Neural cell (in vitro differentiated cells): ENCODE measurements around the gene CYP2E1. TPM values are rescaled to one million over a fixed set of nuclear protein-coding genes. Genes with fewer than 3 reads are reported as not detected.

Experiments used
- H2AFZ ChIP-seq: fragments of 200-600, 300-800 bp; sonication (generic), shearing (Covaris generic); 2 replicates; pipeline ENCODE4 v1.6.0; 2014; ENCODE audit warnings: low read depth, mild to moderate bottlenecking, antibody characterized with exemption, low read length, moderate library complexity
- H3F3A ChIP-seq: fragments of 200-600 bp; shearing (Covaris generic); 2 replicates; pipeline ENCODE4 v1.6.1; 2016; ENCODE audit warnings: mild to moderate bottlenecking, moderate library complexity, mixed read lengths, antibody characterized with exemption, low read length; ENCODE audit not compliant: insufficient read depth, poor library complexity, severe bottlenecking
- H3K27ac ChIP-seq: fragments of 200-600, 300-800 bp; sonication (generic), shearing (Covaris generic); 2 replicates; pipeline ENCODE4 v1.5.1; 2014; ENCODE audit warnings: mild to moderate bottlenecking, low read length, moderate library complexity
- H3K27me3 ChIP-seq: fragments of 300-800, 200-600 bp; sonication (generic), shearing (Covaris generic); 2 replicates; pipeline ENCODE4 v1.6.0; 2014; ENCODE audit warnings: mild to moderate bottlenecking, low read depth, low read length, moderate library complexity; ENCODE audit not compliant: insufficient read depth
- H3K36me3 ChIP-seq: fragments of 300-800, 200-600 bp; sonication (generic), shearing (Covaris generic); 2 replicates; pipeline ENCODE4 v1.5.1; 2014; ENCODE audit warnings: mild to moderate bottlenecking, antibody characterized with exemption, low read length, moderate library complexity; ENCODE audit not compliant: insufficient read depth
- H3K4me2 ChIP-seq: fragments of 300-800, 200-600 bp; sonication (generic), shearing (Covaris generic); 2 replicates; pipeline ENCODE4 v1.6.0; 2014; ENCODE audit warnings: mild to moderate bottlenecking, low read length
- H3K4me3 ChIP-seq: fragments of 300-800, 200-600 bp; sonication (generic), shearing (Covaris generic); 2 replicates; pipeline ENCODE4 v1.5.1; 2014; ENCODE audit warnings: mild to moderate bottlenecking, low read length, moderate library complexity
- H3K79me2 ChIP-seq: fragments of 200-600 bp; shearing (Covaris generic); replicated peaks from 2 replicates; pipeline ENCODE4 v1.6.0; 2014; ENCODE audit warnings: mild to moderate bottlenecking, low read length, moderate library complexity; ENCODE audit not compliant: insufficient read depth
- H3K9ac ChIP-seq: fragments of 300-800, 200-600 bp; sonication (generic), shearing (Covaris generic); 2 replicates; pipeline ENCODE4 v1.6.1; 2016; ENCODE audit warnings: mild to moderate bottlenecking, low read length, mixed read lengths
- H3K9me2 ChIP-seq: fragments of 200-600 bp; shearing (Covaris generic); 2 replicates; pipeline ENCODE4 v1.6.1; 2016; ENCODE audit warnings: mild to moderate bottlenecking, low read length, mixed read lengths; ENCODE audit not compliant: insufficient read depth
- H3K9me3 ChIP-seq: fragments of 200-600, 300-800 bp; sonication (generic), shearing (Covaris generic); 2 replicates; pipeline ENCODE4 v1.6.1; 2016; ENCODE audit warnings: mild to moderate bottlenecking, mixed run types, low read length, moderate library complexity, mixed read lengths
- H4K20me1 ChIP-seq: fragments of 200-600 bp; shearing (Covaris generic); 2 replicates; pipeline ENCODE4 v1.6.1; 2016; ENCODE audit warnings: mild to moderate bottlenecking, mixed run types; ENCODE audit not compliant: insufficient read depth
- EP300 ChIP-seq: fragments of 450-650 bp; conservative IDR thresholded peaks from 2 replicates; pipeline ENCODE4 v1.6.1; 2014; ENCODE audit warnings: antibody characterized with exemption, mild to moderate bottlenecking, moderate library complexity; ENCODE audit not compliant: poor library complexity, severe bottlenecking
- EZH2 ChIP-seq: fragments of 200-600, 300-800 bp; shearing (Covaris generic), sonication (generic); IDR thresholded peaks from 2 replicates; pipeline ENCODE4 v1.6.1; 2014; ENCODE audit warnings: antibody characterized with exemption, low read length, borderline replicate concordance, mild to moderate bottlenecking; ENCODE audit not compliant: insufficient read depth, poor library complexity, severe bottlenecking
- MXI1 ChIP-seq: fragments of 450-650 bp; conservative IDR thresholded peaks from 2 replicates; pipeline ENCODE4 v1.6.1; 2014; ENCODE audit warnings: antibody characterized with exemption, mild to moderate bottlenecking; ENCODE audit not compliant: poor library complexity, severe bottlenecking
- POLR2AphosphoS5 ChIP-seq: IDR thresholded peaks from 2 replicates; pipeline ENCODE4 v1.6.1; 2012
- RAD21 ChIP-seq: fragments of 450-650 bp; conservative IDR thresholded peaks from 2 replicates; pipeline ENCODE4 v1.6.1; 2014; ENCODE audit warnings: antibody characterized with exemption, mild to moderate bottlenecking, moderate library complexity
- SMC3 ChIP-seq: fragments of 450-650 bp; conservative IDR thresholded peaks from 2 replicates; pipeline ENCODE4 v1.6.1; 2014; ENCODE audit warnings: antibody characterized with exemption, mild to moderate bottlenecking, moderate library complexity; ENCODE audit not compliant: poor library complexity
- TAF1 ChIP-seq: IDR thresholded peaks from 2 replicates; pipeline ENCODE4 v1.6.1; 2012; ENCODE audit warnings: low read depth
- polyA plus RNA-seq: library from polyadenylated mRNA; depleted of rRNA; stranded (reverse); fragments of >200 nt; gene quantifications from 2 replicates; pipeline ENCODE4 v1.2.3, GENCODE V29; 2014
- TF ChIP-seq, protein P1 (sequence below): IDR thresholded peaks from 2 replicates; pipeline ENCODE4 v1.6.1; 2012; ENCODE audit warnings: borderline replicate concordance
- TF ChIP-seq, protein P2 (sequence below): fragments of 450-650 bp; IDR thresholded peaks from 2 replicates; pipeline ENCODE4 v1.5.1; 2014; ENCODE audit warnings: antibody characterized with exemption, mild to moderate bottlenecking, moderate library complexity; ENCODE audit not compliant: poor library complexity, severe bottlenecking

CYP2E1 gene
- polyA plus RNA-seq, 1 donor from 2014 or later = 1.7 TPM

DNA sequence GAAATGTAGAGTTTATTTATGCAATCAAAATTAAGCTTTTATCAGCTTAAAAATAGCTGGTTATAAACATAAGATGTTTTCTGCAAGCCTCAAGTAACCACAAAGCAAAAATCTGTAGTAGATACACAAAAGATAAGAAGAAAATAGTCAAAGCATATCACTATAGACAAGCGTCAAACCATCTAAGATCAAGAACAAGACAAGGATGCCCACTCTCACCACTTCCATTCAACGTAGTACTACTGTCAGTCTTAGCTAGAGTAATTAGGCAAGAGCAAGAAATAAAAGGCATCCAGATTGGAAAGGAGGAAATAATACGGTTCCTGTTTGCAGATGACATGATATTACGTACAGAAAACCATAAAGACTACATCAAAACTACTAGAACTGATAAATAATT is 17.5 kb upstream of the CYP2E1 start:
- Histone ChIP-seq H4K20me1 (no peaks in the 10 kb centered on the region), H3K4me3 (no peak overlapping the region), H3K9me2 (no peaks in the 10 kb centered on the region), H2AFZ (no peak overlapping the region), H3K27ac (no peak overlapping the region), H3K4me2 (no peak overlapping the region), H3F3A (no peaks in the 10 kb centered on the region), H3K9me3 (peaks cover 3% of the 10 kb centered on the region), H3K79me2 (no peaks in the 10 kb centered on the region), H3K36me3 (no peaks in the 10 kb centered on the region), H3K27me3 (no peaks in the 10 kb centered on the region), H3K9ac (no peak overlapping the region)
- TF ChIP-seq TAF1 (no peak), EZH2 (no peak), POLR2AphosphoS5 (no peak)

DNA sequence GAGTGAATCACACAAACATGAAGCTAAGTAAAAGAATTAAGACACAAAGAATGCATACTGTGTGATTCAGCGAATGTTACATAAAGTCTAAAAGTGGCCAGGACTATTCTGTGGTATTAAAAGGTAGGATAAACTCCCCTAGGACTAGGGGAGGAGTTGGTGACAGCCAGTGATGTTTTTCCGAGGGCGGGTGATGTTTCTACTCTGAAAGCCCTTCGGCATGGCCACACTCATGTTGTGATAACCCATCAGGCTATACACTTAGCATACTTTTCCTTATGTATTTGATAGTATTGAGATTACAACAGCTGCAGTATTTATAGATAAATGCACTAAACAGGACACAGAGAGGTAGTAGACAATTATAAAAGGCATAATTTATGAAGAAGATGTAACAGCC is 15.8 kb upstream of the CYP2E1 start:
- no peaks in the 10 kb centered on the region for H3K9me2 ChIP-seq
- no peaks in the 10 kb centered on the region for H3F3A ChIP-seq
- no peak overlapping the region for H3K9ac ChIP-seq
- H2AFZ ChIP-seq = no peak overlapping the region
- no peaks in the 10 kb centered on the region for H3K27me3 ChIP-seq
- no peak overlapping the region for H3K4me2 ChIP-seq
- H3K79me2 ChIP-seq = no peaks in the 10 kb centered on the region
- no peak overlapping the region for H3K4me3 ChIP-seq
- no peak for TF ChIP-seq MXI1
- no peak for TF ChIP-seq EZH2
- H3K9me3 ChIP-seq = peaks cover 3% of the 10 kb centered on the region
- no peaks in the 10 kb centered on the region for H3K36me3 ChIP-seq
- H4K20me1 ChIP-seq = no peaks in the 10 kb centered on the region
- H3K27ac ChIP-seq = no peak overlapping the region

DNA sequence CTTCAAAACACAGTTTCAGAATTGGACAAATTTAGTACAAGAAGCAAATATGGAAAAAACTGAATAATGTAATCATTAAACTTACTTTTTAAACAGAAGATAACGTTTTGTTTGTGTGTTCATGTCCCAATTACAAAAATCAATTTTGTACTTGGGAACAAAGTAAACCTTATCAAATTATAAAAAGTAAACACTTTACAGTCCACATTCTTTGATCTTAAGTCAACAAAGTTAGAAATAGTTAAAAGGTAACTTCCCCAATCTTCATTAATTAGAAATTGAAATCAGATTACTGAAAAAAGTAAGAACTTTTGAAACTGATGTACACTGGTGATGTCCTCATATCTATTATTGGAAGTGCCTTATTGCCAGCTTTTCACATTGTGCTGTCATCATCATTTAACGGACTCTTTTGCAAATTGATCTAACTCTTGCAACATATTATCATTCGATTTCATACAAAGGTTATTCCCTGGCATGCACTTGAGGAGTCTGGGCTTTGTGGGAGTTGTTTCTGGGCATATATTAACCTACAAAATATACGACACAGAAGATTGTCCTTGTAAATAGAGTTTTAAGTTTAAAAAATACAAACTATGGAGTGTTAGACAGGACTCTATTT is 15.1 kb upstream of the CYP2E1 start:
- Histone ChIP-seq H3F3A (no peaks in the 10 kb centered on the region), H3K4me3 (no peak overlapping the region), H3K27me3 (no peaks in the 10 kb centered on the region), H3K27ac (no peak overlapping the region), H3K79me2 (no peaks in the 10 kb centered on the region), H3K9me2 (no peaks in the 10 kb centered on the region), H2AFZ (no peak overlapping the region), H3K9ac (no peak overlapping the region), H3K4me2 (no peak overlapping the region), H4K20me1 (no peaks in the 10 kb centered on the region), H3K36me3 (no peaks in the 10 kb centered on the region), H3K9me3 (peaks cover 3% of the 10 kb centered on the region)
- TF ChIP-seq, protein P1, sequence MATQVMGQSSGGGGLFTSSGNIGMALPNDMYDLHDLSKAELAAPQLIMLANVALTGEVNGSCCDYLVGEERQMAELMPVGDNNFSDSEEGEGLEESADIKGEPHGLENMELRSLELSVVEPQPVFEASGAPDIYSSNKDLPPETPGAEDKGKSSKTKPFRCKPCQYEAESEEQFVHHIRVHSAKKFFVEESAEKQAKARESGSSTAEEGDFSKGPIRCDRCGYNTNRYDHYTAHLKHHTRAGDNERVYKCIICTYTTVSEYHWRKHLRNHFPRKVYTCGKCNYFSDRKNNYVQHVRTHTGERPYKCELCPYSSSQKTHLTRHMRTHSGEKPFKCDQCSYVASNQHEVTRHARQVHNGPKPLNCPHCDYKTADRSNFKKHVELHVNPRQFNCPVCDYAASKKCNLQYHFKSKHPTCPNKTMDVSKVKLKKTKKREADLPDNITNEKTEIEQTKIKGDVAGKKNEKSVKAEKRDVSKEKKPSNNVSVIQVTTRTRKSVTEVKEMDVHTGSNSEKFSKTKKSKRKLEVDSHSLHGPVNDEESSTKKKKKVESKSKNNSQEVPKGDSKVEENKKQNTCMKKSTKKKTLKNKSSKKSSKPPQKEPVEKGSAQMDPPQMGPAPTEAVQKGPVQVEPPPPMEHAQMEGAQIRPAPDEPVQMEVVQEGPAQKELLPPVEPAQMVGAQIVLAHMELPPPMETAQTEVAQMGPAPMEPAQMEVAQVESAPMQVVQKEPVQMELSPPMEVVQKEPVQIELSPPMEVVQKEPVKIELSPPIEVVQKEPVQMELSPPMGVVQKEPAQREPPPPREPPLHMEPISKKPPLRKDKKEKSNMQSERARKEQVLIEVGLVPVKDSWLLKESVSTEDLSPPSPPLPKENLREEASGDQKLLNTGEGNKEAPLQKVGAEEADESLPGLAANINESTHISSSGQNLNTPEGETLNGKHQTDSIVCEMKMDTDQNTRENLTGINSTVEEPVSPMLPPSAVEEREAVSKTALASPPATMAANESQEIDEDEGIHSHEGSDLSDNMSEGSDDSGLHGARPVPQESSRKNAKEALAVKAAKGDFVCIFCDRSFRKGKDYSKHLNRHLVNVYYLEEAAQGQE = no peak
- TF ChIP-seq EP300 = no peak
- TF ChIP-seq MXI1 = no peak
- no peak for TF ChIP-seq POLR2AphosphoS5
- no peak for TF ChIP-seq TAF1
- TF ChIP-seq RAD21 = no peak
- TF ChIP-seq, protein P2, sequence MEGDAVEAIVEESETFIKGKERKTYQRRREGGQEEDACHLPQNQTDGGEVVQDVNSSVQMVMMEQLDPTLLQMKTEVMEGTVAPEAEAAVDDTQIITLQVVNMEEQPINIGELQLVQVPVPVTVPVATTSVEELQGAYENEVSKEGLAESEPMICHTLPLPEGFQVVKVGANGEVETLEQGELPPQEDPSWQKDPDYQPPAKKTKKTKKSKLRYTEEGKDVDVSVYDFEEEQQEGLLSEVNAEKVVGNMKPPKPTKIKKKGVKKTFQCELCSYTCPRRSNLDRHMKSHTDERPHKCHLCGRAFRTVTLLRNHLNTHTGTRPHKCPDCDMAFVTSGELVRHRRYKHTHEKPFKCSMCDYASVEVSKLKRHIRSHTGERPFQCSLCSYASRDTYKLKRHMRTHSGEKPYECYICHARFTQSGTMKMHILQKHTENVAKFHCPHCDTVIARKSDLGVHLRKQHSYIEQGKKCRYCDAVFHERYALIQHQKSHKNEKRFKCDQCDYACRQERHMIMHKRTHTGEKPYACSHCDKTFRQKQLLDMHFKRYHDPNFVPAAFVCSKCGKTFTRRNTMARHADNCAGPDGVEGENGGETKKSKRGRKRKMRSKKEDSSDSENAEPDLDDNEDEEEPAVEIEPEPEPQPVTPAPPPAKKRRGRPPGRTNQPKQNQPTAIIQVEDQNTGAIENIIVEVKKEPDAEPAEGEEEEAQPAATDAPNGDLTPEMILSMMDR = no peak
- no peak for TF ChIP-seq EZH2
- TF ChIP-seq SMC3 = no peak
